HL-60/S4 treated with retinoic acid at 250 ng/mL for 4 days and 3 days (cell line): ENCODE measurements around the gene DUS2.
"Not testable (repeated sequence)": the region's sequence is repeated elsewhere in the genome, so short reads cannot be mapped to it uniquely, and the experiment has no call there.

Source experiments
- in situ Hi-C: fragments of 300-500 bp; cut with MboI; formaldehyde crosslinking; loops from 2 replicates; pipeline ENCODE4 v1.7.0; 2022; ENCODE audit warnings: low sequenced_read_pairs

DUS2 gene

DNA sequence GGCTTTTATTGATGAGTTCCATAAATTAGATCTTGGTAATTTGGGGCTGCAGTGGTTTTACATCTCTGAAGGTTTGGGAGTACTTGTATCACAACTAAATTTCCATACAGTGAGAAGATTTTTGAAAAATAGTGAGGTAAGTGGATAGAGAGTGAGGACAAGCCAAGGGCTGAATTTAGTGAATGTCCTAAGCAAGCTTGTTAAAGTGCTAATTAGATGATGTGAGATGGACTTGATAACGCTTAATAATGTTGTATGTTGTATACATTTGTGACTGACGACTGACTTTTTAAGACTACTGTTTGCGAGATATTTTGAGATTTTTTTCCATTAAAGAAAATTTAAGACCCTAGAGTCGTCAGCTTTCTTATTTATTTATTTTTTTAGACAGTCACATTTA is 66.0 kb downstream of the DUS2 start:
- in situ Hi-C loops = no loop called here

DNA sequence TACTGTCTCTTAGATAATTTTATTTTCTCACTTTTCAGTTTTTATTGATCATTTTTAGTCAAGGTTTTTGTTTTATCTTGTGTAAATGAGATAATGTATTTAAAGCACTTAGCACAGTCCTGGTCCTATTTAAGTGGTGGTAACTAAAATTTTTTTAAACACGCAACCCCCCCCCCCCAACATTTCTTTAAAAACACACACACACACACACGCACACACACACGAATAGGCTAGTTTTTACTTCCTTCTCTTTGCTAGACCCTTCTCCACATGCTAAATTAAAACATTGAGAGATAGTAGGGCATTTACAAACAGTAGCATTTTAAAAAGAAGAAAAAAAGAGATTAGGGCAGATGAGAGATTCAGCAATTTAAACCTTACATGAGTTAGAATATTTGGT is 67.0 kb downstream of the DUS2 start:
- in situ Hi-C loops = no loop called here

DNA sequence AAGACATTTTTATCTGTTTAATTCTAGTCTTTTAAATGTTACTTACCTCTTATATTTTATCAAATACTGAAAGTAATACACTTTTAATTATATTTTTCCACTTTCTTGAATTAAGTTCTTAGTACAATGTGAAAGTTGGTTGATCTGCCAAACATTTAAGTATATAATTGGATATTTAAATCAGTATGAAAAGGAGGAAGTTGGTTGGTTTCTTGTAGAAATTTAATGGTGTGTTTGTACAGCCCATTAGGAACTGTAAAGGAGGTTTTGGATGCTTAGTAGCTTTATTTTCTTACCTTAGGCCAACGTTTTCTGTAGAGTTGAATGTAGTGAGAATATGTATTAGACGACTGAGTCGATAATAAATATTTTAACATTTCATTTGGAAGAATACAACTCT is 67.4 kb downstream of the DUS2 start:
- in situ Hi-C loops = no loop called here

DNA sequence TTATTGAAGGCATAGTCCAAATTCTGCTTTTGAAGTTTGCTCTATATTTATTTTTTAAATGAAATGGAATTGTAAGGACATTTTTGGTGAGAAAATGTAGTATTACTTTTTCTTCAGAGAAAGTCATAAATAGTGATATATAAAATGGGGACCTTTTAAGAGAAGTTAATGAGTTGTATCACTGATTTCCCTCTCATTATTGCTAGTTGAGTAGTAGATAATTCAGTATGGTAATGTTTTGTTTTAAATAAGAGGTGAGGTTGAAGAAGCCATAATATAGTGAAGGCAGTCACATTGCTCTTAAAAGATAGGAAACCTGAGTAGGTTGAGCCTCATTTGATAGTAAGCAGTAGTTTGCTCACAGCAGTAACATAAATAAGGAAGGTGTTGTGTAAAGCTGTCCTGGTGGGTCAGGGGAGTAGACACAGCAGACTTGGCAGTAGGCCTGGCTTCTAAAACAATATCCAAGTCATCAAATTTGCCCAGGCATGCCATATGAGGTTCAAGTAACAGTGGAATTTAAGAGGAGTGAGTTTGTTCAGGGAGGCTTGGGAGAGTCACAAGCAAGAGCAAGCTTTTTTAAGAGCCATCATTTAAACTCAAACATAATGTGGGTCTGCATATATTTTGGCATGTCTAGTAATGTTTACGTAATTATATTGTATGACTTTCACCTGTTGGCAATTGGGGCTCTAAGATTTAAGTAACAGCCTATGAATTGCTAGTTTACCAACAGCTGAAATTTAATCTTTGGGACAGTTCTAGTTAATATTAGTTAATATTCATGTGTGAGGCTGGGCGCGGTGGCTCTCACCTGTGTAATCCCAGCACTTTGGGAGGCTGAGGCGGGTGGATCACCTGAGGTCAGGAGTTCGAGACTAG is 68.5 kb downstream of the DUS2 start:
- in situ Hi-C loops = no loop called here

DNA sequence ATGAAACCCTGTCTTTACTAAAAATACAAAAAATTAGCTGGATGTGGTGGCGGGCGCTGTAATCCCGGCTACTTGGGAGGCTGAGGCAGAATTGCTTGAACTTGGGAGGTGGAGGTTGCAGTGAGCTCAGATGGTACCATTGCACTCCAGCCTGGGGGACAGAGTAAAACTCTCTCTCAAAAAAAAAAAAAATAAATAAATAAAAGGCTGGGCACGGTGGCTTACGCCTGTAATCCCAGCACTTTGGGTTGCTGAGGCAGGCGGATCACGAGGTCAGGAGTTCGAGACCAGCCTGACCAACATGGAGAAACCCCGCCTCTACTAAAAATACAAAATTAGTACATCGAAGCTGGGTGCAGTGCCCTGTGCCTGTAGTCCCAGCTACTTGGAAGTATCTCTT is 69.2 kb downstream of the DUS2 start:
- in situ Hi-C loops = not testable (repeated sequence)

DNA sequence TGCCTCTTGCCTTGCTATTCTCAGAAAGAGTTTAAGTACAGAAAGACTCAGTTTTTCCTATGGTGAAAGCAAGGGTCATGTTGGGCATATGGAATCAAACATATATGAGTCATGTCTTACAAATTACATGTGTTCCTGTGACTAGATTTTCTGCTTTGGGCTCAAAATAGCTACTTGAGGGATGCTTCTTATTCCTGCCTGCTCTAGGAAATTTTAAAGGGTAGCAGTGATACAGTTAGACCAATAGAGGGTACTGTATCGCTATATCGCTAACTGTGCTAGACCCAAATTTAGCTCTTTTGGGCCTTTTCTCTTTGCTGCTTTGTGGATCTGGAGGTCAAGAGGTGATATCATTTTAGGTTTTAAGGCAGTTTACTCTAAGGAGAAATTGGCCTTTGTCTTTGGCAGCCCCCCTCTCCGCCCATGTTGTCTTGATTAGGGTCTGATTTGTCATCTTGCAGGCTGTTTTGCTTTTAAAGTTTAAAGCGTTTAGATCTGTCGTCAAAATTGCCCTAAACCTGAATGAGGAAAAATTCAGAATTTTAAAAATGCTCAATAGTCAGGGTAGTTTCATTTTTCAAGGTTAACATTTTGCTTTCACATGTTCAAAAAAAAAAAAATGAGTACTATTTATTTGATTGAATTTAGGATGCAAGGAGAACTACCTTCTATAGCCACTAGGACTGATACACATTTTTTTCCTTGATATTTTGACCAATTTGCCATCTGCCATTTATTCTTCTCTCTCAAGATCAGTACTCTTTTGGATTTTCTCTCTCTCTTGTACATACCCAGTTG is 70.9 kb downstream of the DUS2 start:
- in situ Hi-C loops = no loop called here

DNA sequence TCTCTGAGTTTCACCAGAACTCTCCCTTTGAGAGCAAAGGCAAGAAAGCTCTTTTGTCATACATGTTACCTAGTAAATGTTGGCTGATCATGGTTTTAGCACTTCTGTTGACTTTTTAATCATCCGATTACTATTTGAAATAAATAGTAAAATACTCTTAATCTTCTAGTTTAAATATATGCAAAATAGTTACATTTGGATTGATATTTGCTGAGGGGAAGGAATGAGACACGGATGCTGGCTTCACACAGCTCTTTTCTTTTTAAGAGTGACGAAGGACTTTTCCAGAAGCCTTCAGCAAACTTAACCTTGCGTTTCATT is 71.5 kb downstream of the DUS2 start:
- in situ Hi-C loops = no loop called here

DNA sequence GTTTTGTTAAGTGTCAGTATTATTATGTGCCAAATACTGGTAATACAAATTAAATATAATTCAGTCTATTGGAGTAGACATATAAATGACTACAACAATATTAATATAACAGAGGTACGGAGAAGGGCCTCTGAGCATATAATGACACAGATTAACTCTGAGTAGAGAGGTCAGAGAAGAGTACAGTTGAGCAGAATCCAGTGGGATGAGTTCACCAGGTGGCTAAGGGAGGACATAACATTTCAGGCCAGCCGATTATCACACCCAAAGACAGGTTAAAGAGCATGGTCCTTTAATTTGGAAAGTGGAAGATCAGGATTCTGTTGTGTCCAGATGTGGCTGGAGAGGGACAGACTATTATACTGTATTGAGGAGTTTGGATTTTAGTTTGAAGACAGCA is 73.4 kb downstream of the DUS2 start:
- in situ Hi-C loops = no loop called here

DNA sequence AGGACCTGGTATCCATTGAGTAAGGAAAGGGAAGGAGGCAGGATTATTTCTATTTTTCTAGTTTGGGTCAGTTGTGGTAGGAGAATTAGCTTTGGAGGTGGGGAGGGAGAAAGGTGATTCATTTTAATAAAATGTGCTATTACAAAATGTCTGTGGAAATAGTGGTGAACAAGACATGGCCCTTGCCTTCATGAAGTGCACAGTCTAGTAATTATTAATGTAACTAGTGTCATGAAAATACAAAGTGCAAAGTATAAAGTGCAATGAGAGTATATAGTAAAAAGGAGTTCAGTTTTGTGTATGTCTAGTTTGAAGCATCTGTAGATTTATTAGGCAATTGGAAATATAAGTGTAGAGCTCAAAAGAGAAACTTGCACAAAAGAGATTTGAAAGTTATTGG is 74.0 kb downstream of the DUS2 start:
- in situ Hi-C loops = no loop called here

DNA sequence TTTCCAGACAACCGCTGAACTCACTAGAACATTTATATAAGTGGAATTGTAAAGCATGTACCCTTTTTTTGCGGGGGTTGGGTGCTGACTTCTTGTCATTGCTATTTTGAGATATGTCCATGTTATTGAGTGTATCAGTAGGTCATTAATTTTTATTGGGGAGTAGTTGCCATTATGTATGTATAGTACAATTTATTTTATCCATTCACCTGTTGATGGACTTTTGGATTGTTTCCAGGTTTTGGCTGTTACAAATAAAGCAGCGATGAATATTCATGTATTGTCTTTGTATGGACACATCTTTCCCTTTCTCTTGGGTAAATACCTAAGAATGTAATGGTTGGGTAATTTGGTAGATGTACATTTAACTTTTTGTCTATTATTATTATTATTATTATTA is 74.8 kb downstream of the DUS2 start:
- in situ Hi-C loops = no loop called here

DNA sequence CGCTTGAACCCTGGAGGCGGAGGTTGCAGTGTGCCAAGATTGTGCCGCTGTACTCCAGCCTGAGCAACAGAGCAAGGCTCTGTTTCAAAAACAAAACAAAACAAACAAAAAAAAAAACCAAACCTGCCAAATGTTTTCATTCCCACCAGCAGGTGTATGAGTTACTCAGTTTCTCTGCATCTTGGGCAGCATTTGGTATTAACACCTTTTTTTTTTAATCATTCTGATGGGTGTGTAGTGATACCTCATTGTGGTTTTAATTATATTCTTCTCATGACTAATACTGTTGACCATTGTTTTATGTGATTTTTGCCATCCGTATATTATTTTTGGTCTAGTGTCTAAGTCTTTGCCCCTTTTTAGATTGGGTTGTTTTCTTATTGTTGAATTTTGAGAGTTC is 77.4 kb downstream of the DUS2 start:
- in situ Hi-C loops = no loop called here

DNA sequence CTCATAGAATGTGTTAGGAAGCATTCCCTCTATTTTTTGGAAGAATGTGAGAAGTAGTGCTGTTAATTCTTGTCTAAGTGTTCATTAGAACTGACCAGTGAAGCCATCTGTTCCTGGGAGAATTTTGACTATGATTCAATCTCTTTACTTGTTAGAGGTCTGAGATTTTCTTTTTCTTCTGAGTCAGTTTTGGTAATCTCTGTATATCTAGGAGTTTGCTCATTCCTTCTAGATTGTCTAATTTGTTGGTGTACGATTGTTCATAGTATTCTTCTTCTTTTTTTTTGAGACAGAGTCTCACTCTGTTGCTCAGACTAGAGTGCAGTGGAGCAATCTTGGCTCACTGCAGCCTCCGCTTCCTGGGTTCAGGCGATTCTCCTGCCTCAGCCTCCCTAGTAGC is 82.5 kb downstream of the DUS2 start:
- in situ Hi-C loops = no loop called here

DNA sequence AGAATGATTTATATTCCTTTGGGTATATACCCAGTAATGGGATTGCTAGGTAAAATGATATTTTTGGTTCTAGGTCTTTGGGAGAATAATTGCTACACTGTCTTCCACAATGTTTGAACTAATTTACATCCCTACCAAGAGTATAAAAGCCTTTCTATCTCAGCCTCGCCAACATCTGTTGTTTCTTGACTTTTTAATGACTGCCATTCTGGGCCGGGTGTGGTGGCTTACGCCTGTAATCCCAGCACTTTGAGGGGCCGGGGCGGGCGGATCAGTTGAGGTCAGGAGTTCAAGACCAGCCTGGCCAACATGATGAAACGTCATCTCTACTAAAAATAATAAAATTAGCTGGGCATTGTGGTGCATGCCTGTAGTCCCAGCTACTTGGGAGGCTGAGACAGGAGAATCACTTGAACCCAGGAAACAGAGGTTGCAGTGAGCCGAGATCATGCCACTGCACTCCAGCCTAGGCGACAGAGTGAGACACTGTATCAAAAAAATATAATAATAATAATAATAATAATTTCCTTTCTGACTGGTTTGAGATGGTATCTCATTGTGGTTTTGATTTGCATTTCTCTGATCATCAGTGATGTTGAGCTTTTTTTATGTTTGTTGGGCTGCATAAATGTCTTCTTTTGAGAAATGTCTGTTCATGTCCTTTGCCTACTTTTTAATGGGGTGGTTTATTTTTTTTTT is 84.3 kb downstream of the DUS2 start:
- in situ Hi-C loops = not testable (repeated sequence)

DNA sequence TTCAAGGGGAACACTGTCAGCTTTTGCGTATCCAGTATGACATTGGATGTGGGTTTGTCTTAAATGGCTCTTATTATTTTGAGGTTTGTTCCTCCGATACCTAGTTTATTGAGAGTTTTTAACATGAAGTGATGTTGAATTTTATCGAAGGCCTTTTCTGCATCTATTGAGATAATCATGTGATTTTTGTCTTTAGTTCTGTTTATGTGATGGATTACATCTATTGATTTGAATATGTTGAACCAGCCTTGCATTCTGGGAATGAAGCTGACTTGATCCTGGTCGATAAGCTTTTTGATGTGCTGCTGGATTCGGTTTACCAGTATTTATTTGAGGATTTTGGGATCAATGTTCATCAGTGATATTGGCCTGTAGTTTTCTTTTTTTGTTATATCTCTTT is 86.1 kb downstream of the DUS2 start:
- in situ Hi-C loops = not testable (repeated sequence)

DNA sequence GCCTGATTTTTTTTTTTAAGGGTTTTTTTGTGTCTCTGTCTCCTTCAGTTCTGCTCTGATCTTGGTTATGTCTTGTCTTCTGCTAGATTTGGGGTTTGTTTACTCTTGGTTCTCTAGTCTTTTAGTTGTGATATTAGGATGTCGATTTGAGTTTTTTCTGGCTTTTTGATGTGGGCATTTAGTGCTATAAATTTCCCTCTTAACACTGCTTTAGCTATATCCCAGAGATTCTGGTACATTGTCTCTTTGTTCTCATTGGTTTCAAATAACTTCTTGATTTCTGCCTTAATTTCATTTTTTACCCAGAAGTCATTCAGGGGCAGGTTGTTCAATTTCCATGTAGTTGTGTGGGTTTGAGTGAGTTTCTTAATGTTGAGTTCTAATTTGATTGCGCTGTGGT is 87.5 kb downstream of the DUS2 start:
- in situ Hi-C loops = not testable (repeated sequence)

DNA sequence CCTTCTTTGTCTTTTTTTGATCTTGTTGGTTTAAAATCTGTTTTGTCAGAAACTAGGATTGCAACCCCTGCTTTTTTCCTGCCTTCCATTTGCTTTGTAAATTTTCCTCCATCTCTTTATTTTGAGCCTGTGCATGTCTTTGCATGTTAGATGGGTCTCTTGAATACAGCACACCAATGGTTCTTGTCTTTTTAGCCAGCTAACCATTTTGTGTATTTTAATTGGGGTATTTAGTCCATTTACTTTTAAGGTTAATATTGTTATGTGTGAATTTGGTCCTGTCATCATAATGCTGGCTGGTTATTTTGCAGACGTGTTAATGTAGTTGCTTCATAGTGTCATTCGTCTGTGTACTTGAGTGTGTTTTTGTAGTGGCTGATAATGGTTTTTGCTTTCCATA is 88.3 kb downstream of the DUS2 start:
- in situ Hi-C loops = no loop called here

DNA sequence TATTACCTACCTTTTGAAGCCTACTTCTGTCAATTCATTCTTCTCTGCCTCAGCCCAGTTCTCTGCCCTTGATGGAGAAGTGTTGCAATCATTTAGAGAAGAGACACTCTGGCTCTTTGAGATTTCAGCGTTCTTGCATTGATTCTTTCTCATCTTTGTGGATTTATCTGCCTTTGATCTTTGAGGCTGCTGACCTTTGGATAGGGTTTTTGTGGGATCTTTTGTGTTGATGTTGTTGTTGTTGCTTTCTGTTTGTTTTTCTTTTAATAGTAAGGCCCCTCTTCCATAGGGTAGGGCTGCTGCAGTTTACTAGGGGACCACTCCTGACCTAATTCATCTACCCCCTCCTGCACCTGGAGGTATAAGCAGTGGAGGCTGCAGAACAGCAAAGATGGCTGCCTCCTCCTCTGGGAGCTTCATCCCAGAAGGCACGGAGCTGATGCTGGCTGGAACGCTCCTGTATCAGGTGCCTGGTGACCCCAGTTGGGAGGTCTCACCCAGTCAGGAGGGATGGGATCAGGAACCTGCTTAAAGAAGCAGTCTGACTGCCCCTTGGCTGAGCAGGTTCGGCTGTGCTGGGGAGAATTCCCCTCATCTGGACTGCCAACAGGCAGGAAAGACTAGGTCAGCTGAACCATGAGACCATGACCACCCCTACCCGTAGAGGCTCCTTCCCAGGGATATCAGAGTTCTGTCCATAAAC is 90.1 kb downstream of the DUS2 start:
- in situ Hi-C loops = no loop called here

DNA sequence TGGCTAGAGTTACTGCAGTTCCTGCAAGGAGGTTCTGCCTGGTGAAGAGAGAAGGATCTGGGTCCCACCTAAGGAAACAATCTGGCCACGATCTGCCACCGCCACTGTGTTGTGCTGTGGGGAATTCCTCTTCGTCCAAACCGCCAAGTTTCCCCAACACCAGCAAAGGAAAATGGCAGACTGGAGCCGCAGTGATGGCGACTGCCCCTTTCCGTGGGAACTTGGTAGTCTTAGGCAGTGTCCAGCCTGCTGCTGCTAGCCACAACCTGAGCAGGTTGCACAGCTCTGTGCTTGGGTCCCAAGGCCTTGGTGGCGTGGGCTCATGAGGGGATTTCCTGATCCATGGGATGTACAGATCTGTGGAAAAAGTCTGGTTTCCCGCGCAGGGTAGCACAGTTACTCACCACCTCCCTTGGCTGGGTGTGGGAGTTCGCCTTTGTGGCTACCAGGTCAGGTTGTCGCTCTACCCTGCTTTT is 90.7 kb downstream of the DUS2 start:
- in situ Hi-C loops = no loop called here

DNA sequence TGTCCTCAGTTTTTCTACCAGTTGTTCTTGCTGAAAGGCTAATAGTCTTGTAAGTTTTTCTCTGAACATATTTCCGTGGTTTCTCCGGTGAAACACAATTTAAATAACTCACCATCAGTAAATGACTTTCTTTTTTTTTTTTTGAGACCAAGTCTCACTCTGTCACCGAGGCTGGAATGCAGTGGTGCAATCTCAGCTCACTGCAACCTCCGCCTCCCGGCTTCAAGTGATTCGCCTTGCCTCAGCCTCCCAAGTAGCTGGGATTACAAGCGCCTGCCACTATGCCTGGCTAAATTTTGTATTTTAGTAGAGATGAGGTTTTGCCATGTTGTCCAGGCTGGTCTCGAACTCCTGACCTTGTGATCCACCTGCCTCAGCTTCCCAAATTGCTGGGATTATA is 91.9 kb downstream of the DUS2 start:
- in situ Hi-C loops = not testable (repeated sequence)

DNA sequence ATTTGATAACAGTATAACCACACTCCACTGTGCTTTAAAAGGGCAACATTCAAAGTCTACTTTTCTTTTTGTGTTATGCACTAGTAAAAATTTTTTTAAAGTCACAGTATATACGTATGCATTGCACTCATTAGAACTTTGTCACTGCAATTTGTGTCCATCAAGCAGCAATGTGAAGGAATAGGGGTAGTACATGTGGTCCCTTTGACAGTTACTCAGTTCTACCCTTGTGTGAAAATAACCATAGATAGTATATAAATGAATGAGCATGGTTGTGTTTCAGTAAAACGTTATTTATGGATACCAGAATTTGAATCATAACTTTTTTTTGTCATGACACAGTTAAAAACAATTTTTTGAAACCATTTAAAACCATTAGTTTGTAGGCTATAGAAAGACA is 92.8 kb downstream of the DUS2 start:
- in situ Hi-C loops = no loop called here

DNA sequence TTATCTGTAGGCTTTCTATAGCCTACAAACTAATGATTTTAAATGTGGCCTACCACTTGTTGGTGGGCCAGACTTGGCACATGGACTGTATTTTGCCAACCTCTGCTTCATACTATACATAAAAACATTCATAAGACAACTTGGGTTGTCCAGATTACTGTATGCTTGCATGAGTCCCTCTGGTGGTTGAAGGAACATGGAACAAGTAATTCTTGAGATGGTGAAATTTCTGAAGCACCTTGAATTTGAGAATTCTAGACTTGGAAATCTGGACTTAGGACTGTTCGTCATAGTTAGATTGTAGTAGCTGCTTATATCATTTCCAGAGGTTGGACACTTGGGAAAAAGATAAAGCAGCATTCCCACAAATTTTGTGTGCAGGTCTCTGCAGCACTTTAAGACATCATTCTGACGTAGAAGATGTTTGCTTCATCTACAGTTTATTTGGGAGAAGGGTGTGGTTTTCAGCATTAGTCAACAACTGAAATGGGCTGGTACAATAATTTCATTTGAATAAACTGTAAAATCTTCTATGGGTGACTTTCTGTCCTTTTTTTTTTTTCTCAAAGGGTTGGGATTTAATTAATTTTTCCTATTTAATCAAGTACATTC is 93.3 kb downstream of the DUS2 start:
- in situ Hi-C loops = no loop called here
